ENCODE measurements around the gene TSPAN12. TPM values are rescaled to one million over a fixed set of nuclear protein-coding genes. Genes with fewer than 3 reads are reported as not detected.

The TSPAN12 gene
- total and polyA plus RNA-seq, 2 donors (not counting 3 experiments of a cell fraction or from before 2014, with no cell fraction given): 9.3 to 19.8 TPM

GRCh38 chr7:120813546-120814252 lies 44.2 kb downstream of the TSPAN12 start:
- H3K9me1 ChIP-seq (replicated peaks; ENCODE audit: control insufficient read depth, extremely low read depth, insufficient read depth, low read length): no peaks in the 10 kb centered on the region
- ChIA-PET POLR2A (no interaction called here), CTCF (no interaction called here)
- H3K36me3 ChIP-seq (ENCODE audit: control insufficient read depth in 2 of 2, extremely low read depth in 1 of 2, insufficient read depth in 2 of 2, low read length in 2 of 2): no peaks in the 10 kb centered on the region
- H3K9me3 ChIP-seq (replicated peaks; ENCODE audit: control insufficient read depth, insufficient read depth, low read length): no peaks in the 10 kb centered on the region
- H2AFZ ChIP-seq (ENCODE audit: low read depth, low read length): no peak overlapping the region
- FAIRE-seq (no peak), DNase-seq (ENCODE audit: low read depth, low spot score) (no peak)
- no peak overlapping the region for H3K9ac ChIP-seq (replicated peaks; ENCODE audit: extremely low read depth, insufficient read depth, low read length)
- H3K4me2 ChIP-seq (ENCODE audit: insufficient read depth, low read length): no peak overlapping the region
- H3K27ac ChIP-seq (ENCODE audit: insufficient read depth, low read depth, low read length): no peak overlapping the region
- TF ChIP-seq POLR2AphosphoS5 (IDR thresholded peaks at IDR 0.05; ENCODE audit: insufficient read depth, low read depth, low read length): no peak
- TF ChIP-seq MYC (IDR thresholded peaks at IDR 0.05; ENCODE audit: low read depth, low read length): no peak
- TF ChIP-seq GATA2 (IDR thresholded peaks at IDR 0.05; ENCODE audit: insufficient read depth, insufficient read length, low read depth, low read length): no peak
- TF ChIP-seq MAX (IDR thresholded peaks at IDR 0.05; ENCODE audit: insufficient read depth, insufficient read length): no peak
- intact Hi-C loops (cut with micrococcal nuclease): no loop called here
- no peaks in the 10 kb centered on the region for H3K27me3 ChIP-seq (ENCODE audit: control insufficient read depth in 2 of 2, insufficient read depth in 2 of 2, low read length in 2 of 2)
- no peaks in the 10 kb centered on the region for H4K20me1 ChIP-seq (replicated peaks; ENCODE audit: control insufficient read depth, extremely low read depth, insufficient read depth, low read length)
- dilution Hi-C loops (cut with MboI; ENCODE audit: extremely low pct_ligation_motif_present, low sequenced_read_pairs): no loop called here
- no TSS peak for BruUV-seq (replicated peaks)
- H3K4me1 ChIP-seq (ENCODE audit: control insufficient read depth, extremely low read depth, insufficient read depth, low read length): peaks cover 3% of the 10 kb centered on the region
- H3K4me3 ChIP-seq (replicated peaks in 1 of 3; ENCODE audit: insufficient read depth in 1 of 3, low read depth in 1 of 3, low read length in 3 of 3): no peak overlapping the region
- no peaks in the 10 kb centered on the region for H3K79me2 ChIP-seq (ENCODE audit: control insufficient read depth, insufficient read depth, low read length)

- Histone ChIP-seq H3K4me3 (replicated peaks in 1 of 3; ENCODE audit: insufficient read depth in 1 of 3, low read depth in 1 of 3, low read length in 3 of 3) (no peak overlapping the region), H4K20me1 (replicated peaks; ENCODE audit: control insufficient read depth, extremely low read depth, insufficient read depth, low read length) (no peaks in the 10 kb centered on the region), H3K9me1 (replicated peaks; ENCODE audit: control insufficient read depth, extremely low read depth, insufficient read depth, low read length) (no peaks in the 10 kb centered on the region), H2AFZ (ENCODE audit: low read depth, low read length) (no peak overlapping the region), H3K4me2 (ENCODE audit: insufficient read depth, low read length) (no peak overlapping the region), H3K9me3 (replicated peaks; ENCODE audit: control insufficient read depth, insufficient read depth, low read length) (no peaks in the 10 kb centered on the region), H3K4me1 (ENCODE audit: control insufficient read depth, extremely low read depth, insufficient read depth, low read length) (peaks cover 3% of the 10 kb centered on the region), H3K27ac (ENCODE audit: insufficient read depth, low read depth, low read length) (no peak overlapping the region), H3K9ac (replicated peaks; ENCODE audit: extremely low read depth, insufficient read depth, low read length) (no peak overlapping the region), H3K27me3 (ENCODE audit: control insufficient read depth in 2 of 2, insufficient read depth in 2 of 2, low read length in 2 of 2) (no peaks in the 10 kb centered on the region), H3K36me3 (ENCODE audit: control insufficient read depth in 2 of 2, extremely low read depth in 1 of 2, insufficient read depth in 2 of 2, low read length in 2 of 2) (no peaks in the 10 kb centered on the region), H3K79me2 (ENCODE audit: control insufficient read depth, insufficient read depth, low read length) (no peaks in the 10 kb centered on the region)
- no TSS peak for BruUV-seq (replicated peaks)
- intact Hi-C loops (cut with micrococcal nuclease): no loop called here
- DNase-seq (ENCODE audit: low read depth, low spot score): no peak
- POLR2A ChIA-PET: no interaction called here
- no peak for FAIRE-seq
- dilution Hi-C loops (cut with MboI; ENCODE audit: extremely low pct_ligation_motif_present, low sequenced_read_pairs): no loop called here
- TF ChIP-seq GATA2 (IDR thresholded peaks at IDR 0.05; ENCODE audit: insufficient read depth, insufficient read length, low read depth, low read length) (no peak), POLR2AphosphoS5 (IDR thresholded peaks at IDR 0.05; ENCODE audit: insufficient read depth, low read depth, low read length) (no peak), EZH2 (IDR thresholded peaks at IDR 0.05; ENCODE audit: borderline replicate concordance, low read depth, low read length, severe bottlenecking) (no peak), JUN (IDR thresholded peaks at IDR 0.05; ENCODE audit: borderline replicate concordance, insufficient read depth, insufficient read length, low read depth) (no peak), CTCF (IDR thresholded peaks at IDR 0.05; ENCODE audit: extremely low read depth in 1 of 2, insufficient read depth in 1 of 2, low read depth in 1 of 2, low read length in 2 of 2) (no peak), FOS (IDR thresholded peaks at IDR 0.05; ENCODE audit: borderline replicate concordance, insufficient read depth, low read length) (no peak), POLR2A (IDR thresholded peaks at IDR 0.05; ENCODE audit: low read depth, low read length) (no peak), MYC (IDR thresholded peaks at IDR 0.05; ENCODE audit: low read depth, low read length) (no peak)
- CTCF ChIA-PET: no interaction called here
Measured at GRCh38 chr7:120813089-120813488, 44.9 kb downstream of the TSPAN12 start.

Data from endothelial cell of umbilical vein (primary cell).